GM21825 (cell line): Measurements from ENCODE around the gene MCC.
"Not testable (repeated sequence)": the region's sequence is repeated elsewhere in the genome, so short reads cannot be mapped to it uniquely, and the experiment has no call there.

ENCODE experiments used
- ATAC-seq: cut with Tn5 transposase; IDR thresholded peaks from one replicate; pipeline ENCODE4 v1.9.1; 2021; ENCODE audit warnings: mild to moderate bottlenecking, moderate library complexity; ENCODE audit not compliant: unreplicated experiment

Gene MCC

DNA sequence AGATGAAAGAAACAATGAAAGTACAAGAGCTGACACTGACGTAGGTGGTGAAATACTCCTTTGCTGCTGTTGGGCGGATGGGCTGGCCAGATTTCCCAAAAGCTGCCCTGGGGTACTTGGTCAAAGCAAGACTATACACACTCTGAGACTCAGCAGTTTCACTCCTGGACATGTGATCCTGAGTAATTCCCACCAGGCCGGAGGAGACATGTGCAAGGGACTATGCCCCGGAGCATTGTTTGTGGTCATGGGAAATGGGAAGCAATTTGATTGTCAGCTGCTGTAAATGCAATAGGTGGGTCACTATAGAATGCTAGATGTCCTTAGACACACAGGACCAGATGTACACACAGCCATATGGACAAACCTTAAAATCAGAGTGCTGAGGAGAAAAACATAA, 395.6 kb downstream of the MCC start:
- ATAC-seq = no peak

DNA sequence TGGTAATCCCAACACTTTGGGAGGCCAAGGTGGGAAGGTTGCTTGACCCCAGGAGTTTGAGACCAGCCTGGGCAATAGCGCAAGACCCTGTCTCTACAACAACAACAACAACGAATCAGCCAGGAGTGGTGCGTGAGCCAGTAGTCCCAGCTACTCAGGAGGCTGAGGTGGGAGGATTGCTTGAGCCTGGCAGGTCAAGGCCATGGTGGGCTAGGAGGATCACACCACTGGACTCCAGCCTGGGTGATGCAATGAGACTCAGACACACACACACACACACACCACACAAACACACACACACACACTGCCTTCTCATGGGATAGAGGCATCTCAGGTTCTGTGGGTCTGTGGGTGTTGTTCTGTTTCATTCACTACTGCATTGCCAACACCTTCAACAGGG, 396.6 kb downstream of the MCC start:
- ATAC-seq = no peak

DNA sequence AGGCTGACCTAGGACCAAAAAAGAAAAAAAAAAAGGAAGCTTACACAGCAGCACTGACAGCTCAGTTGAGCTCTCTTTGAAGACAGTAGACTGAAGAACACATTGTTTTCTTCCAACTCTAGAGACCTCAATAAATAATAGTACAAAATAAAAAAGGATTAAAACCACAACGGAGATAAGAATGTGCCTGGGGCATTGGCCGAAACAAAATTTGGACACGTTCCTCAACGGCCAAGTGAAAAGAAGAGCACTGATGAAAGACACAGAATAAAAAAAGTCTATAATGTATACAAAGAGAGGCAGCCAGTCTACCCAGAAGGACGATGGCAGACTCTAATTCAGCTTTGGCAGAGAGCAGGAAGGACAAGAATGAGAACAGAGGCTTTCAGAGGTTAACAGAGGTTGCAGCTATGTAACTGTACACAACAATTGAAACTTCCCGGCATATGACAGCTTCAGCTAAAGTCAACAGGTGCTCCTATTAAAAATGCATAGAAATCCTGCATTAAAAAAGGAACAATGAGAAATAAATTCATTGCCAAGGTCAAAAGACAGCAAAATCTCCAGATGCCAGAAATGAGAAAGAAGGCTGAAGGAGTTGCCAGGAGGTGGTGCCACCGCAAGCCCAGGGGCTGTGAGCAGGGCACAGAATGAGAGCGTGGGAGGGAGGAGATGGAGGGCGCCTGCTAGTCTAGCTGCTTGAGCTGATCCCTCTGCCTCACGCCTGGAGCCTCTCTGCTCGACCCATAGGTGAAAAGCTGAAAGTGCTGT, 397.7 kb downstream of the MCC start:
- no peak for ATAC-seq

DNA sequence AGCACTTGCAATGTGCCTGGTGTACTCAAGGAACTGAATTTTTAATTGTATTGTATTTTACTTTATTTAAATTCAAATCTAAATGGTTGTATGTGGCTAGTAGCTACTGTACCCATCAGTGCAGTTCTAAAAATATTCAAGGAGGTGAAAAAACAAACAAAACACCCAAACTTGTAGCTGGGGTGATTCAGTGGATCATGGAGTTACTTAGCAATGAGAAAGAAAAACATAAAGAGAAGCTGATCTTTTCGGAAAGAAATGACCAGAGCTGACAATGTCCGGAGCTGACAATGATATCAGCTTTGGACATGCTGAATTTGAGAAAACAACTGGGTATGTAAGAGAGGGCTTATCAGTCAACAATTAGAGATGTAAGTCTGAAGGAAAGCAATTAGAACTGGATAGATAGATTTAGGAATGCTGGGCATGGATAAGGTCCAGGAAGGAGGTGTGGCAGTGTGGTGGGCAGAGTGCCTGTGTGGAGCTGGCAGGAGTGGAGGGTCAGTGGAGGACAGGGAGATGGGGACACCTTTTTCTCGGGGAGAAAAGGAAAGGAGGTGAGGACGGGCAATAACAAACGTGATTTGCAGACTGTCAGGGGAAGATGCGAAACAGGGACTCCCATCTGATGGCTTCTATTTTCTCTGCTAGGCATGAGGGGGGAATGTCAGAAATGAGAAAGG, 398.5 kb downstream of the MCC start:
- no peak for ATAC-seq

DNA sequence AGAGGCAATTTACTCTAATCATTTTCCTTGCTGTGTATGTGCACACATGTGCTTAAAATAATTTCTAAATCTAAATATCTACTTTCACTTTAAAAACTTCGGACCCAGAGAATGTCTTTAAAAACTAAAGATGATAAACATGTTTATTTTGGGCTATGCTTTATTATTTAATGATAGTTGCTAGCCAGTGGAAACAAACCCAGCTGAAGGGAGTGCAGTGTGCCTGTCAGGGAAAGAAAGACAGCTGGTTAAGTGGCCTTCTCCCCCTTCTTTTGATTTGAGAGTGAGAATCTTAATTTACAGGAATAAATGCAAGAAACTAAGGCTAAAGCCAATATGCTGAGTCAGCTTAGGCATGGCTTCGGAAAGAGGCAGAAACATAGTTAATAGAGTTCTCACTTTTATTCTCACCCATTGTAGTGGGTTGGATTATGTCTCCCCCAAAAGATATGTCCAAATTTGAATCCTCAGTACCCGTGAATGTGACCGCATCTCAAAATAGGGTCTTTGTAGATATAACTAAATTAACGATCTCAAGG, 400.2 kb downstream of the MCC start:
- ATAC-seq = no peak

DNA sequence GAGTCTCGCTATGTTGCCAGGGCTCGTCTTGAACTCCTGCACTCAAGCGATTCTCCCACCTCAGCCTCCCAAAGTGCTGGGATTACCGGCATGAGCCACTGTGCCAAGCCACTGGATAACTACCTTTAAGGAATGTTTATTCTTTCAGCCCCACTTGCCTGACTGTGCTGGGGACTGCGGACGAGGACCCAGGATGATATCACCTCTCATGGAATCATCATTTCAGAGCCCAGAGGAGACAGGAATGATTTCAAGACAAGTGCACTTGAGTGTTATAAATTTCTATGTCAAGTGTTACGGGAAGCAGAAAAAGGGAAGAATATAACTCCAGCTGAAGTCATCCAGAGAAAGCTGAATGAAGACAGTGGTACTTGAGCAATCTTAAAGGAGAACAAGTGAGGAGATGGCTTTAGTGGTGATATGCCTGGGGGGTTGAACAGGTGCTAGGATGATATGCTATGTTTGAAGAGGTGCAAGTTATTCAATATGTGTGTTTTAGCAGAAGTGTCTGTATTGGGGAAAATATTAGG, 402.3 kb downstream of the MCC start:
- ATAC-seq = no peak

DNA sequence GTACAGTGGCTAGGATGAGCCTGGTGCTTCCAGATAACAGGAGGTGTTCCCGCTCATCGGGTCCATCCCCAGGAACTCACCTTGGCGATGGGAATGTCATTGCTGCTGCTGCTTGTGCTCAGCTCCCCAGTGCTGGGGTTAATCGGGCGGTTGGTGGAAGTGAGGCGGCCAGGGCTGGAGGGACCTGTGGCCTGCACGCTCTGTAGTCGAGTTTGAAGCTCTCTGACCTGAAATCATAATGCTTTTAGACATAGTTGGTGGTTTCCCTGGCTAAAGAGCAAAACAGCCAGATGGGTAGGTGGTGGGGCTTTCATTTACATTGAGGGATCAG, 403.2 kb downstream of the MCC start:
- no peak for ATAC-seq

DNA sequence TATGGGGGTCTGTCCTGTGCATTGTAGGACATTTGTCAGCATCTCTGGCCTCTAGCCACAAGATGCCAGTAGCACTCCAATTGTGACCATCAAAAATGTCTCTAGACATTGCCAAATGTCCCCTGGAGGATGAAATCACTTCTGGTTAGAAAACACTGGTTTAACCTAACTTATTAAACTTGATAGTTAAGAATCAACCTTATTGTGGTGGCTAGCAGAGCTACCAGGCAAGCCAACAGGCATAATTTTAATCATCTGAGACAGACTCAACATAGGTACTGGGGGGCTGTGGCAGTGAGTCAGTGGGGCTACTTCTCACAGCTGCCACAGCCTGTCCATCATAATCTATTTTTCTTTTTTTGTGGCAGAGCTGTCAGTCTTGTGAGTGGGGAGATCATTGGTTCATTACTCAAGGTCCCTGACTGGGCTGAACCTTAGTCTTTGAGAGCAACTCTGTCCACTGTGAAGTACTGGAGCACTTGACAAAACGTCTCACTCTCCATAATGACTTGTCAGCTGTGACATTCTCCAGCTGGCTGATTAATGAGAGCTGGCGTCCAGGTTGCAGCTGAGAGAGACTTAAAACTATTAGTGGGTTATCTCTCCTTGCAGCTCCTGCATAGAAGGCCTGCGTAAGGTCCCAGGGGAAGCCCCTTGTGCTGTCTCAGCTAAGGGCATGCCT, 403.7 kb downstream of the MCC start:
- ATAC-seq = no peak

DNA sequence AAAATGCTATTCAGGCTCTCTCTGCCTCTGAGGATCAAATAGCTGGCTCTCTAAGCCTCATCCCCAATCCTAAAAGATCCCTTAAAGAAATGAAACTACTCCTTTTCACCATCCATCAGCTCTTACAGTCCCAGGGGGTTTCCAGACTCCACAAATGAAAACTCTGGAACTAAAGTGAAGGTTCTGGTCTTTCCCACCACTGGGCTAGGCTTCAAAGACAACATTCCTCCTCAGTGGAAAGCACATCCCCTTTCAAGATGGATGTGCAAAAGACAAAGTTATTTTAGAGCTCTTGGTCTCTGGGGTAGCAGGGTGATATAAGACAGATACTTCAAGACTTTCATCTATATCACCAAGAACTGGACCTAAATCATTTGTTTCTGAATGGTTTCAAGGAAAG, 404.8 kb downstream of the MCC start:
- no peak for ATAC-seq

DNA sequence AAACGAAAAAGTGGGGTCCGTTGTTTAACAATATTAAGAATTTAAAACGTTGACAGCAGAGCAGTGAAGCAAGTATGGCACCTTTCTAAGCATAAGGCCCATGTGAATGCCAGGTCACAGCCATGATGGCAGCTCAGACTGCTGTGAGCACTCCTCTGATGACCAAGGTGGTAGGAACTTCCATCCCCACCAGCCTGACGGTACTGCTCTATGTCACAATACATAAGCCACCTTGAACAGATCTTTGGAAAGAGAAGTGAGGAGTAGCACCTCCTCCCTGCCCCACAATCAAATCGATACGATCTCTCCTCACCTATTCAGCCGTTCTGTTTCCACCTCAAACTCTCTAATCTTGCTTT, 405.7 kb downstream of the MCC start:
- no peak for ATAC-seq

DNA sequence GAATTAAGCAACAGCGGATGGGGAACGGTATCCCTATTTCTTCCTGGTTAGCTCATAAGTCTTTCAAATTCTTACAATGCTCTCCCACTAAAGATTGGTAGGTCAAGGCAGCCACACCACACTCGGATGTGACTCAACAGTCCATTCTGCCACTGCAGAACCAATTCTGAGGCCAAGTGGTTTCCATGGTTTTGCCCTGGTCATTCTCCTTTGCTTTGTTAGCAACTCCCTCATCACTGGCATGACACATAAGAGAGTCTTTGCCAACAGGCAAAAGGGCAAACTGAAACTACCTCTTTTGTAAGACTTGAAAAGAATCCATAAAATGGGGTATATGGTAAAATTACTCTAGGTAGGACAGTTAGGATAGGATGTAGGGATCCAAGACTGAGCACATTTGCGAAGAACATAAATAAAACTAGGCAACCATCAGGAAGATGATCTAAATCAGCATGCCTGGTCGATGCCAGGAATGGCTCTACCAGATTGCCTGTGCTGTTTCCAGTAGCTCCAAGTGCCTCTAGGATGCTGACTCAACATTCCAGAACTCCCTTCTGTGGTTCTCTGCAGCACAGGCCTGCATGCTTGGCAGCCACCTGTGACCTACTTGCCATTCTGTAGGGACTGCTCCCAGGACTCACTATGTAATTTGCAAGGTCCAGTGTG, 406.2 kb downstream of the MCC start:
- ATAC-seq = no peak

DNA sequence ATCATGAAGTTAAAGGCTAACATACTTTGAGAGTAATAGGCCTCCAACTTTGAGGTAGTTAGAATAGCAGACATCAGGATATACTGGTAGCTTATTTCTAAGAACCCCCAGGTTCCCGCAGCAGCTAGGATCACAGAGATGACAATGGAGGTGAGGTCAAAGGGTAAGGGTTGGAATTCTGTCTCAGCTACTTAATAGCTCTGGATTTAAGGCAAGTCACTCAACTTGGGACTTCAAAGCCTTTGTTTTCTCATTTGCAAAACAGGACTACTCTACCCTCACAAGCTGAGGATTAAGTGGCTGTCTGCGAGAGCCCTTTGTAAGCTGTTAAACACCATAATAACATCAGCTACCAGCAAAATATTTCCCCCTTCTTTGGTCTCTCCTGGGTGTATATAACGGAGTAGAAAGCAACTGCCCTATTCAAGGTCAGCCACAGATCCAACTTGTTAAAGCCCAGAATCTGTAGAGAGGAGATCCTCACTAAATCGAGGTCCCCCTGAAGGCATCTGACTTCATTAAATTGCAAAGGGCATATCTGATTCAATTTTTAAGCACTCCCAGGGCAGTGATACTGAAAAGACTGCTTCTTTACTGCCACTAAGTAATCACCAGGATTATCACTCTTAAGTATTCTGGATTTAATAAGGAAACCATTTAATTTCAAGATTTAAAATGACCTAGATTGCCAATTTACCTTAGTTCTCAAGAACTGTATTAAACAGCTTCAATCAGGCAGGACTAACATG, 407.0 kb downstream of the MCC start:
- no peak for ATAC-seq

DNA sequence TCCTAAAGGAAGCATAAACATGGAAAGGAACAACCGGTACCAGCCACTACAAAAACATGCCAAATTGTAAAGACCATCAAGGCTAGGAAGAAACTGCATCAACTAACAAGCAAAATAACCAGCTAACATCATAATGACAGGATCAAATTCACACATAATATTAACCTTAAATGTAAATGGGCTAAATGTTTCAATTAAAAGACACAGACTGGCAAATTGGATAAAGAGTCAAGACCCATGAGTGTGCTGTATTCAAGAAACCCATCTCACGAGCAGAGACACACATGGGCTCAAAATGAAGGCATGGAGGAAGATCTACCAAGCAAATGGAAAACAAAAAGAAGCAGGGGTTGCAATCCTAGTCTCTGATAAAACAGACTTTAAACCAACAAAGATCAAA, 411.6 kb downstream of the MCC start:
- ATAC-seq = not testable (repeated sequence)

DNA sequence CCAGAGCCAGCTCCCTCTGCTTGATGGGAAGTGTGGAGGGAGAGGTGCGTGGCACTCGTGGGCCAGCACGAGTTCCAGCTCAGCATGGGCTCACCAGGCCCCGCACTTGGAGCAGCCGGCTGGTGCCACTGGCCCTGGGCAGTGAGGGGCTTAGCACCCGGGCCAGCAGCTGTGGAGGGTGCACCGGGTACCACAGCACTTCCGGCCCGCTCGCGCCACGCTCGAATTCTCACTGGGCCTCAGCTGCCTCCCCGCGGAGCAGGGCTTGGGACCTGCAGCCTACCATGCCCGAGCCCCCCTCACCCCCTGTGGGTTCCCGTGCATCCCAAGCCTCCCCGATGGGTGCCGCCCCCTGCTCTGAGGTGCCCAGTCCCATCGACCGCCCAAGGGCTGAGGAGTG, 413.2 kb downstream of the MCC start:
- no peak for ATAC-seq

DNA sequence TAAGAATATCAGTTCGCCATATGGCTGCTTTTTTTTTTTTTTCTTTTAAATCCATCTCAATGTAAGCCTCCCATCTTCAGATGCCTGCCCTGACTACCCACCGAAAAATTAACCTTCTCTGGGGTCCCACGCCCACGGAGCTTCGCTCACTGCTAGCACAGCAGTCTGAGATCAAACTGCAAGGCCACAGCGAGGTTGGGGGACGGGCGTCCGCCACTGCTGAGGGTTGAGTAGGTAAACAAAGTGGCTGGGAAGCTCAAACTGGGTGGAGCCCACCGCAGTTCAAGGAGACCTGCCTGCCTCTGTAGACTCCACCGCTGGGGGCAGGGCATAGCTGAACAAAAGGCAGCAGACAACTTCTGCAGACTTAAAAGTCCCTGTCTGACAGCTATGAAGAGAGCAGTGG, 414.6 kb downstream of the MCC start:
- ATAC-seq = not testable (repeated sequence)

DNA sequence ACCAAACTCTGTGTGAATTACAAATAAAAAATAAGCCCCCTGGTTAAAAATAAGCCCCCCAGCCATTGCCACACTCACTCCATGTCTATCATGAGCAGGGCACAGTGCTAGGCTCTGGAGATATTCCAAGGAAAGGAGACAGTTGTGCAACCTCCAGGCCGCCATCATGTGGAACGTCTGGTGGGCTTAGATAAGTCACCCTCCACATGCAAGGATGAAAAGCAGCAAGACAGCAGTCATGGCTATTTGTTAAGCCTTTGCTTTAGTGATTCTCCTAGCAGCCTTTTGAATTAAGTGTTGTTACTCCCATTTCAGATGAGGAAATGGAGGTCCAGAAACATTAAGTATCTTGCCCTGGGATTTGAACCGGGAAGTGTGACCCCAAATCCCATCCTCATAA, 416.9 kb downstream of the MCC start:
- ATAC-seq = no peak

DNA sequence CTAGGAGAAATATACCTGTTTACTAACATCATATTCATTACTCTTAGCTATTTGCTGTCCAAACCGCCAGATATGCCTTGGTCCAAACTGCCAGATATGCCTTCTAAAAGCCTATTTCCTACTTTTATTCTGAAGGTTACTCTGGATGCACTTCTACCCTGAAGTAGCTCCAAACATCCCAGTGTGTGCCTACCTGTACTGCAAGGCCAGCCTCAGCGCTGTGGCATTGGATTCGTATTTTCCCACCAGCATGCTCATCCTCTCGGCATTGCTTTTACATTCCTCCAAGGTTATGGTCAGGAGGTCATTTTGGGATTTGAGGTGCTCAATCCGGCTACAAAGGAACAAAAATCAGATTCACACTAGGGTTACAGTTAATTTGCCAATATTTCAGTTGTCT, 417.4 kb downstream of the MCC start:
- no peak for ATAC-seq

DNA sequence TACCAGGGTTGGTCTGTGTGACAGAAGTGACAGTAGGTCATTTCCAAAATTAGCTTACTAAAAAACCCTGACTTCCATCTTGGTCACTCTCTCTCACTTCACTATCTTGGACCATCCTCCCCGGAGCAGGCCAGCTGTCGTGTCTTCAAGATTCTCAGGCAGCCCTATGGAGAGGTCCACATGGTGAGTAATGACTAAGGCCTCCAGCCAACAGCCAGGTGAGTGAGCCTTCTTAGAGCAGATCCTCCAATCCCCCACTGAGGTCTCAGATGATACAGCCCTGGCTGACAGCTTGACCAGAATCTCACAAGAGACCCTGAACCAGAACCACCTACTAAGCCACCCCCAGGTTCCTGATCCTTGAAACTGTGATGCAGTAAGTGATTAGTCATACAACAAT, 419.7 kb downstream of the MCC start:
- ATAC-seq = no peak

DNA sequence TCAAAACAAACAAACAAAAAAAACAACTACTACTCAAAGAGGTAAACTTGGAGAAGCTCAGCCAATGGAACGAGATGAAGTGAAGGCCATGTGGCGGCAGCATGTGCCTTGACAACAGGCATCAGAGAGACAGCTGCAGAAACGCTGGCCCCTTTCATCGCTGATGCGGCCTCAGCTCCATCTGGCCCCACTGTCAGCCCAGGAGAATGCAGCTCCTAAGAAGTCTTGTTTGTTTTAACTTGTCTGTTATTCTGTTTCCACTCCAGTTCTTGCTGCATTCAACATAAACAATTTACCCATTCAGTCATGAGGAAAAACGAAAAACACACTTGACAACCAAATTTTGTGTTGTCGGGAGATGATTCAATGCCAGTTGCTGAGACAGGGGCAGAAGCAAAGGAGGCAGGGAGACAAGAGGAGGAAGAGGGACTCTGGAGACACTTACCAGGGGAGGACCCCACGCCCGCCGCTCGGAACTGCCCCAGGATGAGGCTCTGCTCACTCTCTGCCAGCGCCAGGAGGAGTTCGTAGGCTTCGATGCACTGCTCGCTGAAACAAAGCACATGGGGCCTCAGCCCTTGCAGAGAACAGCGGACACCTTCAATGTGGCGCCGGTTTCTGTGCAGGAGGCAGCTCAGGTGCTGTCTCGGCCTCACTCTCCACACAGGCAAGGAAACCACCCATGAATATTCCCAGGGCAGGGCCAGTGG, 420.5 kb downstream of the MCC start:
- no peak for ATAC-seq

DNA sequence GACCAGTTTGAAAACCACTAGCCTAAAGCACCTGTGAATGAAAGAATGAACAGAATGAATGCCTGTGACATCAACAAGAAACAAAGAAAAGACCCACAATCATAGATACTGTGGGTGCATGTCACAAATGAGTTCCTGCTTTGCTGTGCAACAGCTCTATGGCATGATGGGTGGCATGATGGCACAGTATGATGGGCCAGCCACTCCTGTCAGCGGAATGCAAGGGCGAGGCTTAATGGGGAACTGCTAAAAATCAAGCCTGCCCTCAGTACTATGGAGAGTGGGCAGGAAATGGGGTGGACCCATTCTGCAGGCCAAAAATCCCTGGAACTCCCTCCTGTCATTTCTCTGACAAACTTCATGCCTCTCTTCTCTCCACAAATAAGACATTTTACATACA, 422.6 kb downstream of the MCC start:
- no peak for ATAC-seq
